Spleen (tissue), 11 donors: ENCODE data around the gene SLC7A4. TPM values are rescaled to one million over a fixed set of nuclear protein-coding genes. Genes with fewer than 3 reads are reported as not detected.

Experiments used
- DNase-seq: peaks from one replicate; pipeline ENCODE4 v3.0.0-alpha.2; 2020
- H3K27ac ChIP-seq, 8 donors: fragments of 200-600 bp; sonication (generic) in 7 of 8; 1 replicate in 4 of 8; 2 replicates in 4 of 8; pipeline versions ENCODE4 v1.5.0 to v1.8.0; 2016 to 2021; ENCODE audit warnings: inconsistent platforms in 4 of 8, mild to moderate bottlenecking in 4 of 8, moderate library complexity in 1 of 8
- H3K27me3 ChIP-seq, 7 donors: fragments of 200-600 bp; sonication (generic) in 6 of 7; replicated peaks in 1 of 7; 1 replicate in 4 of 7; 2 replicates in 3 of 7; pipeline versions ENCODE4 v1.5.0 to v1.8.0; 2016 to 2021; ENCODE audit warnings: inconsistent platforms in 3 of 7, mild to moderate bottlenecking in 1 of 7
- H3K36me3 ChIP-seq, 6 donors: fragments of 200-600 bp; sonication (generic) in 5 of 6; 1 replicate in 4 of 6; 2 replicates in 2 of 6; pipeline versions ENCODE4 v1.5.0 to v1.8.0; 2016 to 2021; ENCODE audit warnings: inconsistent platforms in 2 of 6
- H3K4me1 ChIP-seq, 6 donors: fragments of 200-600 bp; sonication (generic) in 5 of 6; 1 replicate in 3 of 6; 2 replicates in 3 of 6; pipeline versions ENCODE4 v1.5.0 to v1.8.0; 2016 to 2021; ENCODE audit warnings: inconsistent platforms in 3 of 6
- H3K4me3 ChIP-seq, 8 donors: fragments of 200-600 bp; sonication (generic) in 7 of 8; 1 replicate in 4 of 8; 2 replicates in 4 of 8; pipeline versions ENCODE4 v1.5.0 to v1.8.0; 2016 to 2021; ENCODE audit warnings: inconsistent platforms in 4 of 8, mild to moderate bottlenecking in 4 of 8, moderate library complexity in 2 of 8
- H3K9me3 ChIP-seq, 8 donors: fragments of 200-600 bp; sonication (generic) in 7 of 8; 1 replicate in 4 of 8; 2 replicates in 4 of 8; pipeline versions ENCODE4 v1.5.0 to v1.8.0; 2016 to 2021; ENCODE audit warnings: inconsistent platforms in 4 of 8
- CTCF ChIP-seq, 11 experiments: fragments of 200-600 bp in 7 of 11; fragments of 450-650 bp in 4 of 11; sonication (generic) in 4 of 11; IDR thresholded peaks in 8 of 11; conservative IDR thresholded peaks in 3 of 11; 1 replicate in 7 of 11; 2 replicates in 4 of 11; pipeline versions ENCODE4 v1.4.0 to v1.8.0; 2016 to 2021; ENCODE audit warnings: antibody characterized with exemption in 11 of 11, inconsistent platforms in 4 of 11, mild to moderate bottlenecking in 1 of 11
- POLR2A ChIP-seq, 3 donors: fragments of 450-650 bp; IDR thresholded peaks; one replicate each; pipeline ENCODE4 v1.5.1; 2017; ENCODE audit warnings: antibody characterized with exemption in 3 of 3, mild to moderate bottlenecking in 1 of 3
- POLR2AphosphoS5 ChIP-seq, 3 donors: sonication (generic); formaldehyde crosslinking; IDR thresholded peaks; one replicate each; pipeline ENCODE4 v1.5.1; 2017; ENCODE audit warnings: antibody characterized with exemption in 3 of 3
- WGBS, 5 donors: extraction: QIAGEN DNeasy Blood & Tissue Kit in 3 of 5; methylation state at CpG; one replicate each; pipeline versions ENCODE4 v1.1.5 to v1.1.7; 2013 to 2018; 5-methylcytosine and 5-hydroxymethylcytosine counted together
- intact Hi-C: fragments of 100-400 bp; cut with DNase I; formaldehyde crosslinking; loops from one replicate; pipeline ENCODE4 v1.15.0; 2023; ENCODE audit warnings: low total_unique reads
- polyA plus RNA-seq, 3 donors: library from polyadenylated mRNA; stranded (reverse); fragments of 200-250 nt; gene quantifications; one replicate each; pipeline ENCODE4 v1.2.1, GENCODE V29; 2013
- total RNA-seq, 7 donors: library from RNA; depleted of rRNA in 3 of 7; stranded (reverse); fragments of >200 nt in 3 of 7; fragmentation: NEBNext Ultra II Directional in 4 of 7; extraction: Animal tissue kit (Norgen Biotek cat#: 25700) in 4 of 7; gene quantifications; one replicate each; pipeline versions ENCODE4 v1.1.0 to v1.2.1, GENCODE V29; 2016 to 2021
- donor health status: healthy with polysubstance abuse.
- donor health status: DM: no; HTN: no; CAD: no; lungs with moderate emphysema.
- donor health status: DM: no; HTN: no; CAD: no.
- donor health status: Bipolar disorder and iron deficiency.
- donor health status: healthy.
- donor health status: DM: no; HTN: no; CAD: no.
- donor health status: DM: yes; HTN: yes; CAD: no.

The SLC7A4 gene
- total and polyA plus RNA-seq, 10 donors = 0.11 to 0.95 (median 0.29) TPM; not detected in 3

DNA sequence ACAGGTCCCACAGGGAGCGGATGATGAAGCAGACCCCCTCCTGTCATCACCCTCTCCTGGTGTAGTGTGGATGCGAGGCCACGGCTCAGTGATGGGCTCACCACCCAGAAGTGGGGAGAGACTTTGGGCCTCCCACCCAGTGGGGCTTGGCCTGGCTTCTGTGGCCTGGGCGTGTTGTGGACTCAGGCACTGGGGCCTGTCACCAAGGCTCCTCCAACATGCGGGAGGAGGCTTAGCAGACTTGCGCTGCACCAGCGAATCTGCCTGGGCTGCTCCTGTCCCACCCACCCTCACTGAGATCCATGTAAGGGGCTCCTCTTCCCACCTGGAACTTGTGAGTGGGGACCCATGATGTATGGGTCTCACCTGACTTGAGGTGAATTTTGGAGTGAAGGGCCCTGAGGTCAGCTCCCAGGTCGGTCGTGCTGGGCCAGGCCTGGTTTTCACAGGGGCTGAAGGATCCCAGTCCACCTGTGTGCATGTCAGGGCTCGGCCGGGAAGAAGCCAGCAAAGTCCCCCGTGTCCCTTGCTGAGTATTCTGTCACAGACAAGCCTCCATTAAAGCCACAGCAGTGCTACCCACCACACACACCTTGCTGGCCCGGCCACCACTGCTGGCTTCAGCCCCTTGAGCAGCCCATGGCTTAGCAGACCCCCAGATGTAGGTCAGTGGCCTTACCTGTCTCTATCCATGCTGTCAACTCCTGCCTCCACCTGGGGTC is 34.7 kb downstream of the SLC7A4 start:
- DNase-seq = no peak
- WGBS, 5 donors = 86 to 89% (median 88%) methylated on average over 5 to 13 of the region's 13 CpGs
- H3K36me3 ChIP-seq = peaks cover 0 to 81% (median 65%) of the 10 kb centered on the region in 6 donors
- H3K27me3 ChIP-seq = no peaks in the 10 kb centered on the region
- TF ChIP-seq CTCF (IDR thresholded peaks at IDR 0.05 in 8 of 11, conservative IDR thresholded peaks at IDR 0.05 in 3 of 11) (no peak), POLR2AphosphoS5 (IDR thresholded peaks at IDR 0.05) (peak in 2 of 3 donors; percentile 32 to 59)
- H3K4me3 ChIP-seq = no peak overlapping the region
- H3K4me1 ChIP-seq = peaks cover 16 to 40% (median 24%) of the 10 kb centered on the region in 6 donors
- no peak overlapping the region for H3K27ac ChIP-seq
- intact Hi-C loops = no loop called here
- H3K9me3 ChIP-seq = no peaks in the 10 kb centered on the region

DNA sequence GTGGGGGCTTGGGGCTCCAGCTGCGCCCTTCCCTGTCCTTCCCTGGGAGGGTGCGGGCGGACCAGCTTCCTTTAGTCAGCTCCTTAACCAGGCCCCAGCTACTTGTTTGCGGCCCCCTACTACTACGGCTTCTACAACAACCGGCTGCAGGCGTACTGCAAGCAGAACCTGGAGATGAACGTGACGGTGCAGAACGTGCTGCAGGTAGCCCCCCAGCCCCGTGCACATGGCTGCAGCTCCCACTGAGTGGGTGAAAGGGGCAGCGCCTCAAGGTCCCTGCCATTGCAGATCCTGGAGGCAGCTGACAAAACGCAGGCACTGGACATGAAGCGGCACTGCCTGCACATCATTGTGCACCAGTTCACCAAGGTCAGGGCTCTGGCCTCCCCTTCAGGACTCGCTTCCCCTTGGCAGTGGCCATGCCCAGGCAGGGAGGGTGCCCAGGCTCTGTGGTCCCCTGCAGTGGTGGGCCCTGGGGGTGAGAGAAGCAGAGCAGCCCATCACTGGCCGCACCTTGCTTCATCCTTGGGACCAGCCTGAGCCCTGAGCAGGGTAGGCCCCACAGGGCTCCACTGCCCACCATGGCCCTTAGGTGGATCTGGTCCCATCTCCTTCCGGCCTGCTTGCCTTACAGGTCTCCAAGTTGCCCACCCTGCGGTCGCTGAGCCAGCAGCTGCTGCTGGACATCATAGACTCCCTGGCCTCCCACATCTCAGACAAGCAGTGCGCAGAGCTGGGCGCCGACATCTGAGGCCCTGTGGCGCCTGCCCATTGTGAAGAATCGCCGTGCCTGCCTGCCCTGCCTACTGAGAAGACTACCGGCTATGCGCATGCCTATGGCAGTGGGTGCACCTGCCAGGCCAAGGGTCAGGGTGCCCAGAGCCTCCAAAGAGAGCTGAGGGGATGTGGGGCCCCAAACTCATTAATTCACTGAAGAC is 35.5 kb downstream of the SLC7A4 start:
- Histone ChIP-seq H3K4me1 (peaks cover 16 to 37% (median 22%) of the 10 kb centered on the region in 6 donors), H3K9me3 (no peaks in the 10 kb centered on the region), H3K27me3 (no peaks in the 10 kb centered on the region), H3K27ac (no peak overlapping the region), H3K4me3 (no peak overlapping the region), H3K36me3 (peaks cover 3 to 89% (median 73%) of the 10 kb centered on the region in 6 donors)
- TF ChIP-seq POLR2A (IDR thresholded peaks at IDR 0.05) (no peak), POLR2AphosphoS5 (IDR thresholded peaks at IDR 0.05) (peak; percentile 2 to 75 (median 45))
- intact Hi-C loops = no loop called here
- DNase-seq = no peak
- WGBS, 5 donors = 90 to 95% (median 92%) methylated on average over 24 to 27 of the region's 27 CpGs

- H3K4me1 ChIP-seq = peaks cover 15 to 31% (median 18%) of the 10 kb centered on the region in 6 donors
- intact Hi-C loops = no loop called here
- no peaks in the 10 kb centered on the region for H3K9me3 ChIP-seq
- H3K27ac ChIP-seq = no peak overlapping the region
- H3K36me3 ChIP-seq = peaks cover 3 to 98% (median 80%) of the 10 kb centered on the region in 6 donors
- no peak for DNase-seq
- H3K27me3 ChIP-seq = no peaks in the 10 kb centered on the region
- WGBS, 5 donors = 90 to 96% (median 93%) methylated on average over 5 to 10 of the region's 10 CpGs
- no peak for TF ChIP-seq CTCF (IDR thresholded peaks at IDR 0.05 in 8 of 11, conservative IDR thresholded peaks at IDR 0.05 in 3 of 11)
- TF ChIP-seq POLR2AphosphoS5 (IDR thresholded peaks at IDR 0.05) = peak in 1 of 3 donors; percentile 53
- no peak overlapping the region for H3K4me3 ChIP-seq
Measured at GRCh38 chr22:20996031-20996410, 36.3 kb downstream of the SLC7A4 start.

- no peak overlapping the region for H3K4me3 ChIP-seq
- H3K36me3 ChIP-seq = peaks cover 3 to 100% (median 84%) of the 10 kb centered on the region in 6 donors
- no peaks in the 10 kb centered on the region for H3K27me3 ChIP-seq
- DNase-seq = no peak
- no peaks in the 10 kb centered on the region for H3K9me3 ChIP-seq
- peaks cover 10 to 25% (median 12%) of the 10 kb centered on the region in 6 donors for H3K4me1 ChIP-seq
- TF ChIP-seq CTCF (IDR thresholded peaks at IDR 0.05 in 8 of 11, conservative IDR thresholded peaks at IDR 0.05 in 3 of 11) (no peak), POLR2AphosphoS5 (IDR thresholded peaks at IDR 0.05) (peak in 1 of 3 donors; percentile 3), POLR2A (IDR thresholded peaks at IDR 0.05) (no peak)
- WGBS, 5 donors = 92 to 95% (median 93%) methylated on average over 17 to 23 of the region's 23 CpGs
- intact Hi-C loops = no loop called here
- H3K27ac ChIP-seq = no peak overlapping the region
Measured at GRCh38 chr22:20995329-20996030, 36.9 kb downstream of the SLC7A4 start.
